ENCODE measurements around the gene NAXD. TPM values are rescaled to one million over a fixed set of nuclear protein-coding genes. Genes with fewer than 3 reads are reported as not detected.
"Not testable (repeated sequence)": the region's sequence is repeated elsewhere in the genome, so short reads cannot be mapped to it uniquely, and the experiment has no call there.

Gene NAXD
- total RNA-seq, 1 experiment from 2014 or later, result 15.1 TPM

DNA sequence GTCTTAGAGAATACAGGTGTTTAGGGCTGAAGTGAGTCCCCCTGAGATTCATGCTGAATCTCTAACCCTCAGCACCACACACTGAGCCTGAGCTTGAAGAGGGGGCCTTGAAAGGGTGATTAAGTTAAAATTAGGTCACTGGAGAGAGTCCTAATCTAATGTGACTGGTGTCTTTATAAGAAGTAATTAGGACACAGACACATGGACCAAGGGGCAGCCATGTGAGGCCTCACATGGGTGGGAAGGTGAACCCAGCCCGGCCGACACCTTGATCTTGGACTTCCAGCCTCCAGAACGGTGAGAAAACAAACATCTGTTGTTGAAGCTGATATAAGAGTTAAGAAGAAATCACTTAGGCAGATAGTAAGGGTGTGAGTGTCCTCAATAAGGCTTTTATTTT, 46.7 kb upstream of the NAXD start:
- no peak for DNase-seq (ENCODE audit: low read depth, low spot score)
- Histone ChIP-seq H3K36me3 (ENCODE audit: control insufficient read depth, insufficient read depth, low read length) (no peaks in the 10 kb centered on the region), H3K27me3 (ENCODE audit: control insufficient read depth, insufficient read depth, low read length) (no peaks in the 10 kb centered on the region), H3K27ac (ENCODE audit: low read length) (no peak overlapping the region), H3K4me1 (ENCODE audit: control insufficient read depth, insufficient read depth, low read length) (no peaks in the 10 kb centered on the region; the same call in 1 of the 2 replicates), H3K9me3 (ENCODE audit: control insufficient read depth, insufficient read depth, low read depth, low read length) (no peaks in the 10 kb centered on the region), H3K4me3 (ENCODE audit: low read depth in 2 of 2, low read length in 2 of 2) (no peak overlapping the region)
- ChIA-PET CTCF (no interaction called here), POLR2A (no interaction called here)
- ATAC-seq, result no peak
- intact Hi-C loops (cut with micrococcal nuclease; ENCODE audit: unreplicated experiment), result no loop called here
- in situ Hi-C loops (cut with HindIII; ENCODE audit: low pct_unique_long_range_greater_than_20kb, low sequenced_read_pairs), result no loop called here
- TF ChIP-seq SIN3A (IDR thresholded peaks at IDR 0.05; ENCODE audit: borderline replicate concordance, insufficient read depth, low read depth, low read length) (no peak), POLR2AphosphoS5 (IDR thresholded peaks at IDR 0.05; ENCODE audit: low read depth, low read length) (no peak), TCF7L2 (IDR thresholded peaks at IDR 0.05; ENCODE audit: low read depth, low read length) (no peak)
- TF ChIP-seq, protein P1, sequence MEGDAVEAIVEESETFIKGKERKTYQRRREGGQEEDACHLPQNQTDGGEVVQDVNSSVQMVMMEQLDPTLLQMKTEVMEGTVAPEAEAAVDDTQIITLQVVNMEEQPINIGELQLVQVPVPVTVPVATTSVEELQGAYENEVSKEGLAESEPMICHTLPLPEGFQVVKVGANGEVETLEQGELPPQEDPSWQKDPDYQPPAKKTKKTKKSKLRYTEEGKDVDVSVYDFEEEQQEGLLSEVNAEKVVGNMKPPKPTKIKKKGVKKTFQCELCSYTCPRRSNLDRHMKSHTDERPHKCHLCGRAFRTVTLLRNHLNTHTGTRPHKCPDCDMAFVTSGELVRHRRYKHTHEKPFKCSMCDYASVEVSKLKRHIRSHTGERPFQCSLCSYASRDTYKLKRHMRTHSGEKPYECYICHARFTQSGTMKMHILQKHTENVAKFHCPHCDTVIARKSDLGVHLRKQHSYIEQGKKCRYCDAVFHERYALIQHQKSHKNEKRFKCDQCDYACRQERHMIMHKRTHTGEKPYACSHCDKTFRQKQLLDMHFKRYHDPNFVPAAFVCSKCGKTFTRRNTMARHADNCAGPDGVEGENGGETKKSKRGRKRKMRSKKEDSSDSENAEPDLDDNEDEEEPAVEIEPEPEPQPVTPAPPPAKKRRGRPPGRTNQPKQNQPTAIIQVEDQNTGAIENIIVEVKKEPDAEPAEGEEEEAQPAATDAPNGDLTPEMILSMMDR (IDR thresholded peaks at IDR 0.05), result no peak
- TF ChIP-seq, protein P2, sequence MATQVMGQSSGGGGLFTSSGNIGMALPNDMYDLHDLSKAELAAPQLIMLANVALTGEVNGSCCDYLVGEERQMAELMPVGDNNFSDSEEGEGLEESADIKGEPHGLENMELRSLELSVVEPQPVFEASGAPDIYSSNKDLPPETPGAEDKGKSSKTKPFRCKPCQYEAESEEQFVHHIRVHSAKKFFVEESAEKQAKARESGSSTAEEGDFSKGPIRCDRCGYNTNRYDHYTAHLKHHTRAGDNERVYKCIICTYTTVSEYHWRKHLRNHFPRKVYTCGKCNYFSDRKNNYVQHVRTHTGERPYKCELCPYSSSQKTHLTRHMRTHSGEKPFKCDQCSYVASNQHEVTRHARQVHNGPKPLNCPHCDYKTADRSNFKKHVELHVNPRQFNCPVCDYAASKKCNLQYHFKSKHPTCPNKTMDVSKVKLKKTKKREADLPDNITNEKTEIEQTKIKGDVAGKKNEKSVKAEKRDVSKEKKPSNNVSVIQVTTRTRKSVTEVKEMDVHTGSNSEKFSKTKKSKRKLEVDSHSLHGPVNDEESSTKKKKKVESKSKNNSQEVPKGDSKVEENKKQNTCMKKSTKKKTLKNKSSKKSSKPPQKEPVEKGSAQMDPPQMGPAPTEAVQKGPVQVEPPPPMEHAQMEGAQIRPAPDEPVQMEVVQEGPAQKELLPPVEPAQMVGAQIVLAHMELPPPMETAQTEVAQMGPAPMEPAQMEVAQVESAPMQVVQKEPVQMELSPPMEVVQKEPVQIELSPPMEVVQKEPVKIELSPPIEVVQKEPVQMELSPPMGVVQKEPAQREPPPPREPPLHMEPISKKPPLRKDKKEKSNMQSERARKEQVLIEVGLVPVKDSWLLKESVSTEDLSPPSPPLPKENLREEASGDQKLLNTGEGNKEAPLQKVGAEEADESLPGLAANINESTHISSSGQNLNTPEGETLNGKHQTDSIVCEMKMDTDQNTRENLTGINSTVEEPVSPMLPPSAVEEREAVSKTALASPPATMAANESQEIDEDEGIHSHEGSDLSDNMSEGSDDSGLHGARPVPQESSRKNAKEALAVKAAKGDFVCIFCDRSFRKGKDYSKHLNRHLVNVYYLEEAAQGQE (IDR thresholded peaks at IDR 0.05; ENCODE audit: insufficient read depth in 1 of 2, low read depth in 2 of 2, low read length in 1 of 2), result no peak
- no TSS peak for BruUV-seq (replicated peaks)

DNA sequence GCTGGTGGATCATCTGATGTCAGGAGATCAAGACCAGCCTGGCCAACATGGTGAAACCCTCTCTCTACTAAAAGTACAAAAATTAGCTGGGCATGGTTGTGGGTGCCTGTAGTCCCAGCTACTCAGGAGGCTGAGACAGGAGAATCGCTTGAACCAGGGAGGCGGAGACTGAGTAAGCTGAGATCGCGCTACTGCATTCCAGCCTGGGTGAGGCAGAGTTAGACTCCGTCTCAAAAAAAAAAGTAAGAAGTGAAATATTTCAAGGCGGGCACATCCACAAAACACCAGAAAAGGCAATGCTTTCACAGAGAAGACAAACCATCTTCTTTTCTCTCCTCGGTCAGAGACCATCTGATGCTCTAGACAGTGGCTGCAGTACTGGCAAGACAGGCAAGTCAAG, 45.4 kb upstream of the NAXD start:
- H3K9me3 ChIP-seq (ENCODE audit: control insufficient read depth, insufficient read depth, low read depth, low read length); H3K36me3 ChIP-seq (ENCODE audit: control insufficient read depth, insufficient read depth, low read length); CTCF ChIA-PET; H3K4me1 ChIP-seq (ENCODE audit: control insufficient read depth, insufficient read depth, low read length); H3K4me3 ChIP-seq (ENCODE audit: low read depth in 2 of 2, low read length in 2 of 2); BruUV-seq (replicated peaks); H3K27me3 ChIP-seq (ENCODE audit: control insufficient read depth, insufficient read depth, low read length); H3K27ac ChIP-seq (ENCODE audit: low read length); intact Hi-C loops (cut with micrococcal nuclease; ENCODE audit: unreplicated experiment); ATAC-seq; DNase-seq (ENCODE audit: low read depth, low spot score); in situ Hi-C loops (cut with HindIII; ENCODE audit: low pct_unique_long_range_greater_than_20kb, low sequenced_read_pairs): not testable (repeated sequence)
- POLR2A ChIA-PET, result interaction anchor here (0.6 kb wide), 1 partner anchor 8 kb away, joined by 3 read pairs; no protein-coding TSS in a partner anchor

DNA sequence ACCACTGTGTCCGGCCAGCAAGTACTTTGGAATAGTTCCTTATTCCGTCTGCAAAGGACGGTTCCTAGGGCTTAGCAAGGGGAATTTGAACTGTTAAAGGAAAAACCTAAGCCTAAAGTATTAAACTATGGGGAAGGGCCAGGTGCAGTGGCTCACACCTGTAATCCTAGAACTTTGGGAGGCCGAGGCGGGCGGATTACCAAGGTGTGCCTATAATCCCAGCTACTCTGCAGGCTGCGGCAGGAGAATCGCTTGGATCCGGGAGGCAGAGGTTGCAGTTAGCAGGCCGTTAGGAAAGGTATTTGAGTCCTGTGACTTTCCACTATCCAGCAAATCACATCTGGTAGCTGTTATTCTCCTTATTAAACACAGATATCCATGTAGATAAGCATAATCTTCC, 44.5 kb upstream of the NAXD start:
- ATAC-seq (no peak), DNase-seq (ENCODE audit: low read depth, low spot score) (no peak)
- H3K27ac ChIP-seq (ENCODE audit: low read length), result no peak overlapping the region
- no peaks in the 10 kb centered on the region for H3K36me3 ChIP-seq (ENCODE audit: control insufficient read depth, insufficient read depth, low read length)
- CTCF ChIA-PET, result no interaction called here
- no peak overlapping the region for H3K4me3 ChIP-seq (ENCODE audit: low read depth in 2 of 2, low read length in 2 of 2)
- no TSS peak for BruUV-seq (replicated peaks)
- TF ChIP-seq SIN3A (IDR thresholded peaks at IDR 0.05; ENCODE audit: borderline replicate concordance, insufficient read depth, low read depth, low read length), result no peak
- no peaks in the 10 kb centered on the region for H3K4me1 ChIP-seq (ENCODE audit: control insufficient read depth, insufficient read depth, low read length)
- in situ Hi-C loops (cut with HindIII; ENCODE audit: low pct_unique_long_range_greater_than_20kb, low sequenced_read_pairs) (no loop called here), intact Hi-C loops (cut with micrococcal nuclease; ENCODE audit: unreplicated experiment) (no loop called here)
- no peaks in the 10 kb centered on the region; the same call in 1 of the 2 replicates for H3K27me3 ChIP-seq (ENCODE audit: control insufficient read depth, insufficient read depth, low read length)
- no peaks in the 10 kb centered on the region for H3K9me3 ChIP-seq (ENCODE audit: control insufficient read depth, insufficient read depth, low read depth, low read length)
- POLR2A ChIA-PET, result no interaction called here

All from Panc1 (cell line).